ENCODE data around the gene JPT2.

DNA sequence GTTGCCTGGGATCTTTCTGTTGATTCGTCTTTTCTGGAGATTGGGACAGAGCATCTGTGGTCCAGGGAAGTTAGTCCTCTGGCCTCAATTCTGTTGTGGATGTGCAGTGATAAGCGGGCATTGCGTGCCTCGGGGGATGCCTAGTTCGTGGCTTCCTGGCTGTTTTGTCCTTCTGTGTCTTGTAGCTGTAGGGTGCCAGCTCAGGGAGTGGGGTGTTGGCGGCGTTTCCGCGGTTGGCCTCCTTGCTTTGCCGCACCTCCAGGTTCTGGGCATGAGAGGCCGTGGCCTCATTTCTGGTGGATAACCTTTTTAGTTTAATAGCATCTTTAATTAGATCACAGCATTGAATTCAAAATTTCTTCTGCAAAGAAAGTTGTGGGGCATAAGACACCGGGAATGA lies 1.4 kb upstream of the JPT2 start:
- TF ChIP-seq, protein P1, sequence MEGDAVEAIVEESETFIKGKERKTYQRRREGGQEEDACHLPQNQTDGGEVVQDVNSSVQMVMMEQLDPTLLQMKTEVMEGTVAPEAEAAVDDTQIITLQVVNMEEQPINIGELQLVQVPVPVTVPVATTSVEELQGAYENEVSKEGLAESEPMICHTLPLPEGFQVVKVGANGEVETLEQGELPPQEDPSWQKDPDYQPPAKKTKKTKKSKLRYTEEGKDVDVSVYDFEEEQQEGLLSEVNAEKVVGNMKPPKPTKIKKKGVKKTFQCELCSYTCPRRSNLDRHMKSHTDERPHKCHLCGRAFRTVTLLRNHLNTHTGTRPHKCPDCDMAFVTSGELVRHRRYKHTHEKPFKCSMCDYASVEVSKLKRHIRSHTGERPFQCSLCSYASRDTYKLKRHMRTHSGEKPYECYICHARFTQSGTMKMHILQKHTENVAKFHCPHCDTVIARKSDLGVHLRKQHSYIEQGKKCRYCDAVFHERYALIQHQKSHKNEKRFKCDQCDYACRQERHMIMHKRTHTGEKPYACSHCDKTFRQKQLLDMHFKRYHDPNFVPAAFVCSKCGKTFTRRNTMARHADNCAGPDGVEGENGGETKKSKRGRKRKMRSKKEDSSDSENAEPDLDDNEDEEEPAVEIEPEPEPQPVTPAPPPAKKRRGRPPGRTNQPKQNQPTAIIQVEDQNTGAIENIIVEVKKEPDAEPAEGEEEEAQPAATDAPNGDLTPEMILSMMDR (IDR thresholded peaks at IDR 0.05; ENCODE audit: borderline replicate concordance, extremely low read depth, low read length, poor library complexity, severe bottlenecking) = no peak
- TF ChIP-seq EZH2 (IDR thresholded peaks at IDR 0.05; ENCODE audit: borderline replicate concordance, low read depth, low read length, severe bottlenecking) = no peak

Measured in DND-41 (cell line).